Fibroblast of pulmonary artery (primary cell): Measurements from ENCODE around the gene CCDC86.

Experiments used
- DNase-seq: peaks from one replicate; pipeline ENCODE4 v3.0.0-alpha.2; 2010; ENCODE audit warnings: low read depth
- H3K4me3 ChIP-seq: replicated peaks from 2 replicates; pipeline ENCODE4 v1.5.1; 2011; ENCODE audit warnings: low read depth, mild to moderate bottlenecking, control low read depth, low read length, moderate library complexity
- TF ChIP-seq, protein P1 (sequence below): IDR thresholded peaks from 2 replicates; pipeline ENCODE4 v1.5.1; 2011; ENCODE audit warnings: mild to moderate bottlenecking, control low read depth, low read length, inconsistent platforms; ENCODE audit errors: missing control alignments

CCDC86 gene

DNA sequence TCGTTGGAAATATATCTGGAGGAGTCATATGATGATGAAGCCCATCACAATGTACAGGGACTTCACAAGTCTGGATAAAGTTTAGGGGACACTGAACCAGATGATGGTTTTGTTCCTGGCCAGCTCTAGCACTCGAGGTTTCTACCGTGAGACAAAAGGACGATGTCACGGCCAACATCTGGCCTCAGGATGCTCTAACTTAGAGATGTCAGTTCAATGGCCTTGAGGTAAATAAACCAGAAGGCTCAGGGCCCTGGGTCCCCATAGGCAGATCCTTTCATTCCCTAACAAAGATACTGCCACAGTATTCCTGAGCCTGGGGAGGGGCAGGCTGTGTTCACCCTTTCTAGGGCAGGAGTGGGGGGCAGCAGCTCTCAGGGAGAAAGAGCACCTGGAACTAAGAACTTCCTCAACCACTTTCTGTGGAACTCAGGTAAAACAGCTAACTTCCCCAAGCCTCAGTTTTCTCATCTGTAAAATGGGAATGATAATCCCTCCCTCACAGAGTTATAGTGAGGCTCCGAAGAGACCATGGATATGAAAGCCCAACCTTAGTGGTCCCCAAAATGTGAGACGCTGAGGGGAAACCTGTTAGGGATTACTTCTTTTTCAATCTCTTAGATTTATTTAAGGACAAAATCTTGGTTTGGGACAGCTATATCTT is 38.5 kb upstream of the CCDC86 start:
- no peak overlapping the region for H3K4me3 ChIP-seq
- DNase-seq = no peak
- TF ChIP-seq, protein P1, sequence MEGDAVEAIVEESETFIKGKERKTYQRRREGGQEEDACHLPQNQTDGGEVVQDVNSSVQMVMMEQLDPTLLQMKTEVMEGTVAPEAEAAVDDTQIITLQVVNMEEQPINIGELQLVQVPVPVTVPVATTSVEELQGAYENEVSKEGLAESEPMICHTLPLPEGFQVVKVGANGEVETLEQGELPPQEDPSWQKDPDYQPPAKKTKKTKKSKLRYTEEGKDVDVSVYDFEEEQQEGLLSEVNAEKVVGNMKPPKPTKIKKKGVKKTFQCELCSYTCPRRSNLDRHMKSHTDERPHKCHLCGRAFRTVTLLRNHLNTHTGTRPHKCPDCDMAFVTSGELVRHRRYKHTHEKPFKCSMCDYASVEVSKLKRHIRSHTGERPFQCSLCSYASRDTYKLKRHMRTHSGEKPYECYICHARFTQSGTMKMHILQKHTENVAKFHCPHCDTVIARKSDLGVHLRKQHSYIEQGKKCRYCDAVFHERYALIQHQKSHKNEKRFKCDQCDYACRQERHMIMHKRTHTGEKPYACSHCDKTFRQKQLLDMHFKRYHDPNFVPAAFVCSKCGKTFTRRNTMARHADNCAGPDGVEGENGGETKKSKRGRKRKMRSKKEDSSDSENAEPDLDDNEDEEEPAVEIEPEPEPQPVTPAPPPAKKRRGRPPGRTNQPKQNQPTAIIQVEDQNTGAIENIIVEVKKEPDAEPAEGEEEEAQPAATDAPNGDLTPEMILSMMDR = no peak

DNA sequence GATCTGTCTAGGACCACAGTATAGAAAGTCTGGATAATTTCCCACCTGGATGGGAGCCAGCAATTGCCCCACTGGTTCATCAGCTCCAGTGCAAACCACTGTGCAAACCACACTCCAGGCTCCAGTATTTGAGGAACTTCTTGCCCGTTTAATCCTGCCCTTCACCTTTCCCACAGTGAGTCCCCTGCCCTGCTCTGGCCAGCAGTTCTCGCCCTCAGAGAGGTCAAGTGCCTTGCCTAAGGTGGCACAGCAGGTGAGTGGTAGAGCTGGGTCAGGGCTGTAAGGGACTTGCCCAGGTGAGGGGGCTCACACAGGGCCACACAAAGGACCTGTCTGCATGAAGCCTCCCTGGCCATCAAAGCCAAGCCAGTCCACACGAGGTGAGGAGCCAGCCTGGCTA is 32.7 kb upstream of the CCDC86 start:
- TF ChIP-seq, protein P1 = no peak
- H3K4me3 ChIP-seq = no peak overlapping the region
- no peak for DNase-seq

- TF ChIP-seq, protein P1 = no peak
These were observed 32.2 kb upstream of the CCDC86 start for GRCh38 chr11:60809691-60810090.

DNA sequence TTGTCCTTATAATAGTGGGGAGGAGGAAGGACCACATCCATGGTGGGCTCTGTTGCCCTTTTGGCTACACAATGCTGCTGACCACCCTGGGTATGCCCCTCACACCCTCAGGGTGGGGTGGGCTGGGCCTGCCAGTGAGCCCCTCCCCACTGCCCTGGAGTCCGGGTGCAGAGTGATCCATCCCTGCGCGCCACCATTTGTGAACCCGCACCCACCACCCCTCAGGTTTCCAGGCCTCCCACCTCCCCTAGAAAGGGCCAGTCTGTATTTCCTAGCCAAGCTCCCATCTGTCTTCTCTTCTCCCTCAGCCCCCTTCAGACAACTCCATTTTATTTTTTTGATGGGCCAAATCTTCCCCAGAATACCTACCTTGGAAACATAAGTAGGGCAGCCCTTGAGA is 31.8 kb upstream of the CCDC86 start:
- H3K4me3 ChIP-seq = no peak overlapping the region
- DNase-seq = no peak

More at GRCh38 chr11:60809691-60810090, 32.2 kb upstream of the CCDC86 start:
- no peak for DNase-seq
- no peak overlapping the region for H3K4me3 ChIP-seq

DNA sequence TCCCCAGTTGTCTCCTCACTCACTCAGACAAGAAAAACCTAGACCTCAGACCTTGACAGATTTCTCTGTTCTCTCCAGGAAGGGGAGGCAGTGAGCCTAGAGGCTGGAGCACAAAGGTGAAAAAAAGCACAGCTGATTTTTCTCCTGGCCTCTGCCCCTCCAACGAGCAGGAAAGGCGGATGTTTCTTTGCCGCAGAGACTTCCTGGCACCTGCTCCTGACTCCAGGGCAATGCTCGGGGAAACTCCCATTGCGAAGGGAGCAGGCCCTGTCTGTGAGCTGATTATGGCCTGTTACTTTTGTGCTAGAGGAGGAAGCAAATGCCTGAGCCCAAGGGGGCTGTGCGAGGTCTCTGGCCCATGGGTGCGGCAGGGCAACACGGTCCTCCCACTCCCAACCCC is 31.3 kb upstream of the CCDC86 start:
- no peak overlapping the region for H3K4me3 ChIP-seq
- TF ChIP-seq, protein P1 = no peak

More for the DNA sequence above, 31.8 kb upstream of the CCDC86 start:
- TF ChIP-seq, protein P1 = no peak

GRCh38 chr11:60813324-60813723 is 28.6 kb upstream of the CCDC86 start:
- TF ChIP-seq, protein P1 = no peak
- H3K4me3 ChIP-seq = no peak overlapping the region
- no peak for DNase-seq

More for the DNA sequence above, 31.3 kb upstream of the CCDC86 start:
- no peak for DNase-seq

GRCh38 chr11:60814112-60814511 is 27.8 kb upstream of the CCDC86 start:
- no peak for DNase-seq
- TF ChIP-seq, protein P1 = no peak
- no peak overlapping the region for H3K4me3 ChIP-seq
